AG09309 (cell line): ENCODE measurements around the gene PPIL1.

Experiments used
- DNase-seq: peaks from one replicate; pipeline ENCODE4 v3.0.0-alpha.2; 2010; ENCODE audit warnings: low read depth
- H3K4me3 ChIP-seq: 2 replicates; pipeline ENCODE4 v1.5.1; 2011; ENCODE audit warnings: mild to moderate bottlenecking, low read depth, low read length, moderate library complexity; ENCODE audit not compliant: control insufficient read depth
- CTCF ChIP-seq: IDR thresholded peaks from 2 replicates; pipeline ENCODE4 v1.5.1; 2011; ENCODE audit warnings: mild to moderate bottlenecking, low read depth, low read length, inconsistent platforms; ENCODE audit not compliant: insufficient read depth, control insufficient read depth; ENCODE audit errors: missing control alignments

The PPIL1 gene

GRCh38 chr6:36874443-36875249 is at the start of gene PPIL1:
Gene PPIL1, minus strand, starts transcription at chr6:36874803. Its CDS starts 31 bp downstream, at chr6:36874772.
- DNase-seq = peak; percentile 51
- H3K4me3 ChIP-seq = peak within 1 kb of the TSS; percentile 71
- no peak for TF ChIP-seq CTCF

DNA sequence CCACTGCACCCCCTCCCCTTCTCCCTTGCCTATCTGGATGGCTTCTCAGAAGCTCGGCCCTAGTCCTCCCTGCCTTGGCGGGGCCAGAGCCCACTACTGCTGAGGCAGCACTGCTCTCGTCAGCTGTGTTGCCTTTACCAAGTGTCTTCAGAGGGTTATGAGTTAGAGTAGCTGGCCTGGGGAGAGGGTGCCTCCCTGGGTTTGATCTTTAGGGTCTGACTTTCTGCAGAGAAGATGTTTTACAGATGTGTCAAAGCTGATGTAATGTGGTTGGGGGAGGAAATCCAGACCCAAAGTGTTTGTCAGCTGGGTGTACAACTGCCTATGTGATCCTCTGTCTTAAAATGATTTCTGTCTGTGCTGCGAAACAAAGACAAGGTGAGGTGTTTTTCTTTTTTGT is 49.5 kb upstream of the PPIL1 start:
- TF ChIP-seq CTCF = no peak
- DNase-seq = no peak

GRCh38 chr6:36920546-36920945 is 45.9 kb upstream of the PPIL1 start:
- H3K4me3 ChIP-seq = no peak overlapping the region
- no peak for TF ChIP-seq CTCF
- DNase-seq = peak; percentile 38

More for the DNA sequence above, 49.5 kb upstream of the PPIL1 start:
- no peak overlapping the region for H3K4me3 ChIP-seq

DNA sequence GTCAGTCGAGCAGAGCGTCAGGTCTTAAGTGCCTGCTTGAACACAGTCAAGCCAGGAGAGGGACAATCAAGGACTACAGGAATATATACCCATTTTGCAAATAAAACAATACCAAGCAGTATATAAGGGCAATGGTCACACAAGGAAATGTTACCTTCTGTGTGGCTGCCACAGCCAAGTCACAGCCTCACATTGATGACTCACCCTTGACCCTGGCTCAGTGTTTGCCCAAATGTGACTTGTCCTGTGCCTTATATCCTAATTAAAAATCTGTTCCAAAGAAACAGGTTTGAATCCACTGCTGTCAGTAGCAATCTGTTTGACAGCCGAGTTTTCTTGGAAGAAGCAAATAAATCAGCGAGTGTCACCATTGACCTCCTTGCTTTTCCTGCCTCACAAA is 45.4 kb upstream of the PPIL1 start:
- no peak overlapping the region for H3K4me3 ChIP-seq
- TF ChIP-seq CTCF = no peak
- no peak for DNase-seq

GRCh38 chr6:36917541-36918193 is 43.1 kb upstream of the PPIL1 start:
- no peak overlapping the region for H3K4me3 ChIP-seq
- no peak for TF ChIP-seq CTCF
- peak; percentile 95 for DNase-seq

DNA sequence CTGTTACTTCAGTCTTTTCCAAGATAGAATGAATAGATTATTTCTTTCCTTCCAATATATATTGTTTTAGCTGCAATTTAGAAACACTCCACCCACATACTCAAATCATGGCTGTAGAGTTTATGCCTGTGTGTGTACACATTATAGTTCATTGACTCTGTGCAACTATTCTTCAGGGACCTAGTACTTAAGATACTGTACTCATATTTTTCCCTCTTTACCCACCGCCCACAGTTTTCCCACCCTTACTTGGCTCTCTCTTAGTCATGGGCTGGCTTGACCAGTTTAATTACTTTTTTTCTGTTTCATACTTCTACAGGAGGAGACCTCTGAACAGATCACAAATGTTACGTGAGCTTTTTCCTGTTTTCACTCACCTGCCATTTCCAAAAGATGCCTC is 41.5 kb upstream of the PPIL1 start:
- H3K4me3 ChIP-seq = no peak overlapping the region
- TF ChIP-seq CTCF = no peak

More for the DNA sequence above, 41.5 kb upstream of the PPIL1 start:
- no peak for DNase-seq
